Hepatocyte (in vitro differentiated cells): Measurements from ENCODE around the gene LIN7B. TPM values are rescaled to one million over a fixed set of nuclear protein-coding genes. Genes with fewer than 3 reads are reported as not detected.

Experiments
- DNase-seq: peaks from one replicate; pipeline ENCODE4 v3.0.0-alpha.2; 2016; ENCODE audit warnings: low spot score
- H2AFZ ChIP-seq: fragments of 200-600 bp; sonication (generic); 2 replicates; pipeline ENCODE4 v1.6.0; 2016; ENCODE audit warnings: antibody characterized with exemption, mild to moderate bottlenecking
- H3K27ac ChIP-seq: fragments of 200-600 bp; sonication (generic); 2 replicates; pipeline ENCODE4 v1.5.1; 2016; ENCODE audit warnings: mild to moderate bottlenecking
- H3K27me3 ChIP-seq: fragments of 200-600 bp; sonication (generic); 2 replicates; pipeline ENCODE4 v1.6.1; 2016
- H3K36me3 ChIP-seq: fragments of 200-600 bp; sonication (generic); replicated peaks from 2 replicates; pipeline ENCODE4 v1.5.1; 2016; ENCODE audit warnings: low read depth; ENCODE audit not compliant: insufficient read depth
- H3K4me1 ChIP-seq: fragments of 200-600 bp; sonication (generic); 2 replicates; pipeline ENCODE4 v1.5.1; 2016; ENCODE audit warnings: mild to moderate bottlenecking, moderate library complexity; ENCODE audit not compliant: insufficient read depth
- H3K4me2 ChIP-seq: fragments of 200-600 bp; sonication (generic); 2 replicates; pipeline ENCODE4 v1.6.0; 2016
- H3K4me3 ChIP-seq: fragments of 200-600 bp; sonication (generic); 2 replicates; pipeline ENCODE4 v1.5.1; 2016; ENCODE audit warnings: mild to moderate bottlenecking
- H3K79me2 ChIP-seq: fragments of 200-600 bp; sonication (generic); 2 replicates; pipeline ENCODE4 v1.6.0; 2017; ENCODE audit warnings: mild to moderate bottlenecking
- H3K9me2 ChIP-seq: fragments of 200-600 bp; sonication (generic); replicated peaks from 2 replicates; pipeline ENCODE4 v1.6.0; 2017; ENCODE audit warnings: mild to moderate bottlenecking; ENCODE audit not compliant: insufficient read depth
- H3K9me3 ChIP-seq: fragments of 200-600 bp; sonication (generic); 2 replicates; pipeline ENCODE4 v1.5.1; 2016; ENCODE audit warnings: low read depth, mild to moderate bottlenecking
- H4K20me1 ChIP-seq: fragments of 200-600 bp; sonication (generic); 2 replicates; pipeline ENCODE4 v1.6.0; 2016; ENCODE audit warnings: mild to moderate bottlenecking; ENCODE audit not compliant: insufficient read depth, poor library complexity, severe bottlenecking
- EZH2 ChIP-seq: fragments of 200-600 bp; sonication (generic); IDR thresholded peaks from 2 replicates; pipeline ENCODE4 v1.6.1; 2016; ENCODE audit warnings: antibody characterized with exemption, mild to moderate bottlenecking, borderline replicate concordance
- EZH2phosphoT487 ChIP-seq: fragments of 200-600 bp; sonication (generic); IDR thresholded peaks from one replicate; pipeline ENCODE4 v1.6.1; 2018; ENCODE audit warnings: antibody characterized with exemption, mild to moderate bottlenecking, low read depth, moderate library complexity; ENCODE audit not compliant: unreplicated experiment, severe bottlenecking
- WGBS: methylation state at CpG from one replicate; pipeline ENCODE4 v1.1.6; 2016; ENCODE audit warnings: low lambda C conversion rate; ENCODE audit errors: missing lambda C conversion rate; 5-methylcytosine and 5-hydroxymethylcytosine counted together
- polyA plus RNA-seq: library from polyadenylated mRNA; unstranded; fragments of >200 nt; fragmentation: Nextera tagmentation; extraction: Ambion mirVana; gene quantifications from 2 replicates; pipeline ENCODE4 v1.2.1, GENCODE V29; 2016
- total RNA-seq: library from RNA; depleted of rRNA; stranded (reverse); fragments of >200 nt; gene quantifications from 2 replicates; pipeline ENCODE4 v1.2.3, GENCODE V29; 2014
- TF ChIP-seq, protein P1 (sequence below): fragments of 200-600 bp; sonication (generic); IDR thresholded peaks from 2 replicates; pipeline ENCODE4 v1.5.1; 2016; ENCODE audit warnings: antibody characterized with exemption, mild to moderate bottlenecking; ENCODE audit not compliant: poor library complexity

The LIN7B gene
- total and polyA plus RNA-seq, 2 experiments from 2014 or later = 8.7 to 18.0 TPM

DNA sequence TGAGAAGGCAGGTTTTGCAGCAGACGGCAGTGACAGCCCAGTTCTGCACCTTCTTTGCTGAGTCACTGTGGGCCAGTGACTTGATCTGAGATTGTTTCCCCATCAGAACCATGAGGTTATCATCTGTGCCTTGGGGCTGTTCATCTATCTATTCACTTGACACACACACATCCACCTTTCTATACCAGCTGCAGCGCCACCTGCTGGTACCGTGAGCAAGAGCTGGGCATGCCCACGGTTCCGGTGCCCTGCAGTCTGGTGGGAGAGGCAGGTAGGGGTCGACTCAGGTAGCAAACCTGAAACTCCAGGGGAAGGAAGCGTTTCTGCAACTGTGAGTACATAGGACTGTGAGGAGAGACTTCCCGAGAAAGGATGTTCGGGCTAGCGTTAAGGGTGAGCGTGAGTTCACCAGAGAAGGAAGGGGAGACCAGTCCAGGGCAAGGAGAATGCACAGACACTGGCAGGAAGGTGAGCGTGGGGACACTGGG lies 7.5 kb upstream of the LIN7B start:
- Histone ChIP-seq H3K4me3 (no peak overlapping the region), H4K20me1 (peaks cover 18% of the 10 kb centered on the region), H3K9me3 (no peaks in the 10 kb centered on the region), H3K27me3 (no peaks in the 10 kb centered on the region), H3K9me2 (no peaks in the 10 kb centered on the region), H3K36me3 (no peaks in the 10 kb centered on the region), H3K27ac (no peak overlapping the region), H3K4me1 (no peaks in the 10 kb centered on the region), H2AFZ (no peak overlapping the region), H3K79me2 (no peaks in the 10 kb centered on the region), H3K4me2 (no peak overlapping the region)
- 74% methylated on average over 12 of the region's 12 CpGs for WGBS
- peak; percentile 71 for DNase-seq
- no peak for TF ChIP-seq EZH2phosphoT487
- TF ChIP-seq, protein P1, sequence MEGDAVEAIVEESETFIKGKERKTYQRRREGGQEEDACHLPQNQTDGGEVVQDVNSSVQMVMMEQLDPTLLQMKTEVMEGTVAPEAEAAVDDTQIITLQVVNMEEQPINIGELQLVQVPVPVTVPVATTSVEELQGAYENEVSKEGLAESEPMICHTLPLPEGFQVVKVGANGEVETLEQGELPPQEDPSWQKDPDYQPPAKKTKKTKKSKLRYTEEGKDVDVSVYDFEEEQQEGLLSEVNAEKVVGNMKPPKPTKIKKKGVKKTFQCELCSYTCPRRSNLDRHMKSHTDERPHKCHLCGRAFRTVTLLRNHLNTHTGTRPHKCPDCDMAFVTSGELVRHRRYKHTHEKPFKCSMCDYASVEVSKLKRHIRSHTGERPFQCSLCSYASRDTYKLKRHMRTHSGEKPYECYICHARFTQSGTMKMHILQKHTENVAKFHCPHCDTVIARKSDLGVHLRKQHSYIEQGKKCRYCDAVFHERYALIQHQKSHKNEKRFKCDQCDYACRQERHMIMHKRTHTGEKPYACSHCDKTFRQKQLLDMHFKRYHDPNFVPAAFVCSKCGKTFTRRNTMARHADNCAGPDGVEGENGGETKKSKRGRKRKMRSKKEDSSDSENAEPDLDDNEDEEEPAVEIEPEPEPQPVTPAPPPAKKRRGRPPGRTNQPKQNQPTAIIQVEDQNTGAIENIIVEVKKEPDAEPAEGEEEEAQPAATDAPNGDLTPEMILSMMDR = peak; percentile 80
- no peak for TF ChIP-seq EZH2

DNA sequence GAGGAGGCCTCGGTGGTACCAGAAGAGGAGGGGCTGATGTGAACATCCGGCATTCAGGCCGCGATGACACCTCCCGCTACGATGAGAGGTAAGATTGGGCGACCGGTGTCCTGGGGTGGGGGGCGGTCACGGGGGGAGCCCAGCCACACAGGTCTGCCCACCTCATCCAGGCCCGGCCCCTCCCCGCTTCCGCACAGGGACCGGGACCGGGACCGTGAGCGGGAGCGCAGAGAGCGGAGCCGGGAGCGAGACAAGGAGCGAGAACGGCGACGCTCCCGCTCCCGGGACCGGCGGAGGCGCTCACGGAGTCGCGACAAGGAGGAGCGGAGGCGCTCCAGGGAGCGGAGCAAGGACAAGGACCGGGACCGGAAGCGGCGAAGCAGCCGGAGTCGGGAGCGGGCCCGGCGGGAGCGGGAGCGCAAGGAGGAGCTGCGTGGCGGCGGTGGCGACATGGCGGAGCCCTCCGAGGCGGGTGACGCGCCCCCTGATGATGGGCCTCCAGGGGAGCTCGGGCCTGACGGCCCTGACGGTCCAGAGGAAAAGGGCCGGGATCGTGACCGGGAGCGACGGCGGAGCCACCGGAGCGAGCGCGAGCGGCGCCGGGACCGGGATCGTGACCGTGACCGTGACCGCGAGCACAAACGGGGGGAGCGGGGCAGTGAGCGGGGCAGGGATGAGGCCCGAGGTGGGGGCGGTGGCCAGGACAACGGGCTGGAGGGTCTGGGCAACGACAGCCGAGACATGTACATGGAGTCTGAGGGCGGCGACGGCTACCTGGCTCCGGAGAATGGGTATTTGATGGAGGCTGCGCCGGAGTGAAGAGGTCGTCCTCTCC lies 6.3 kb upstream of the LIN7B start:
- Histone ChIP-seq H3K9me2 (no peaks in the 10 kb centered on the region), H3K79me2 (no peaks in the 10 kb centered on the region), H4K20me1 (peaks cover 17% of the 10 kb centered on the region), H2AFZ (no peak overlapping the region), H3K36me3 (no peaks in the 10 kb centered on the region), H3K27ac (no peak overlapping the region), H3K9me3 (no peaks in the 10 kb centered on the region), H3K4me2 (no peak overlapping the region), H3K4me3 (no peak overlapping the region), H3K27me3 (no peaks in the 10 kb centered on the region), H3K4me1 (no peaks in the 10 kb centered on the region)
- DNase-seq = no peak
- 97% methylated on average over 48 of the region's 93 CpGs for WGBS
- TF ChIP-seq EZH2 (no peak), EZH2phosphoT487 (no peak)
- TF ChIP-seq, protein P1 = no peak

DNA sequence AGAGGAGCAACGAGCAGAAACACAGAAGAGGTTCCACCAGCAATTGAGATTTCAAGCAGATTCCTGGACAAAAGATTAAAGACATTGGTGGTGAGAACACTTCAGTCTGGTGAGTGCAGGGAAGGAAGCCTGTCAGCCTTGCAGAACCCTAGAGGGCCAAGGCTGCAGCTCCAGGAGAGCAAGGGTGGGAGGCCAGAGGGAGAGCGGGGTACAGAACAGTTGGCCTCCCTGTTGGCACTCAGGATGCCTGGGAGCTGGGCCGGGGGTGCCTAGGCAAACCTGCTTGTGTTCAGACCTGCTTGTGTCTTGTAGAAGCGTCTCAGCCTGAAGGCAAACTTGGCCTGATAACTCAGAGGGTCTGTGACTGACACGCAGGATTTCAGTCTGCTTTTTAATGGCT lies 5.1 kb upstream of the LIN7B start:
- no peaks in the 10 kb centered on the region for H3K36me3 ChIP-seq
- TF ChIP-seq EZH2phosphoT487 (no peak), EZH2 (no peak)
- TF ChIP-seq, protein P1 = no peak
- H3K4me3 ChIP-seq = no peak overlapping the region
- H3K4me2 ChIP-seq = no peak overlapping the region
- H4K20me1 ChIP-seq = peaks cover 12% of the 10 kb centered on the region
- H3K9me3 ChIP-seq = no peaks in the 10 kb centered on the region
- no peak overlapping the region for H2AFZ ChIP-seq
- no peaks in the 10 kb centered on the region for H3K9me2 ChIP-seq
- H3K27me3 ChIP-seq = no peaks in the 10 kb centered on the region
- H3K27ac ChIP-seq = no peak overlapping the region
- H3K4me1 ChIP-seq = peaks cover 5% of the 10 kb centered on the region
- no peaks in the 10 kb centered on the region for H3K79me2 ChIP-seq
- DNase-seq = no peak
- 76% methylated on average over 5 of the region's 5 CpGs for WGBS
